Measurements from ENCODE around the gene EBF3. TPM values are rescaled to one million over a fixed set of nuclear protein-coding genes. Genes with fewer than 3 reads are reported as not detected.

Gene EBF3
- total RNA-seq, 1 experiment from 2014 or later = 0.12 TPM

- Histone ChIP-seq H3K4me1 (ENCODE audit: control insufficient read depth in 1 of 2, insufficient read depth in 2 of 2, low read length in 2 of 2) (no peaks in the 10 kb centered on the region), H3K27ac (ENCODE audit: low read depth, low read length) (no peak overlapping the region), H3K4me2 (ENCODE audit: low read length) (no peak overlapping the region), H3K27me3 (ENCODE audit: insufficient read depth, low read length) (no peaks in the 10 kb centered on the region), H3K4me3 (replicated peaks in 1 of 2; ENCODE audit: low read depth in 1 of 2, low read length in 2 of 2) (no peak overlapping the region), H3K9me3 (ENCODE audit: control insufficient read depth in 1 of 2, insufficient read depth in 1 of 2, low read depth in 1 of 2, low read length in 2 of 2) (no peaks in the 10 kb centered on the region), H3K9ac (ENCODE audit: low read length) (no peak overlapping the region), H3K36me3 (ENCODE audit: control insufficient read depth in 1 of 2, insufficient read depth in 2 of 2, low read length in 2 of 2) (no peaks in the 10 kb centered on the region), H3K79me2 (ENCODE audit: insufficient read depth, low read length) (no peaks in the 10 kb centered on the region), H4K20me1 (ENCODE audit: insufficient read depth) (no peaks in the 10 kb centered on the region), H2AFZ (ENCODE audit: low read depth, low read length, poor library complexity, severe bottlenecking) (no peak overlapping the region), H3K9me2 (ENCODE audit: insufficient read depth) (no peaks in the 10 kb centered on the region)
- ATAC-seq (no peak), DNase-seq (ENCODE audit: low read depth, low spot score) (no peak)
- POLR2A ChIA-PET = no interaction called here
- no TSS peak for BruUV-seq (replicated peaks)
- RAD21 ChIA-PET (ENCODE audit: low non-redundant PET in 1 of 2, low total read pairs in 2 of 2, uncharacterized antibody in 2 of 2, unreplicated experiment in 2 of 2) = no interaction called here
- CTCF ChIA-PET = no interaction called here
- no peak for TF ChIP-seq CTCF (IDR thresholded peaks at IDR 0.05 in 2 of 3, conservative IDR thresholded peaks at IDR 0.05 in 1 of 3; ENCODE audit: borderline replicate concordance in 1 of 3, insufficient read depth in 1 of 3, low read depth in 2 of 3, low read length in 2 of 3)
- no peak for TF ChIP-seq POLR2AphosphoS5 (IDR thresholded peaks at IDR 0.05; ENCODE audit: low read depth, low read length)
- no peak for TF ChIP-seq TCF7L2 (IDR thresholded peaks at IDR 0.05; ENCODE audit: borderline replicate concordance, extremely low read depth, insufficient read depth, insufficient read length)
- no peak for TF ChIP-seq ZFX (IDR thresholded peaks at IDR 0.05)
- no peak for TF ChIP-seq RAD21 (IDR thresholded peaks at IDR 0.05; ENCODE audit: low read depth)
- no peak for TF ChIP-seq ZBTB33 (IDR thresholded peaks at IDR 0.05; ENCODE audit: extremely low read depth, insufficient replicate concordance, low read length)
- no peak for TF ChIP-seq CBX3 (IDR thresholded peaks at IDR 0.05; ENCODE audit: low read depth)
- TF ChIP-seq ZNF274 (IDR thresholded peaks at IDR 0.05; ENCODE audit: low read depth, low read length) = no peak
- TF ChIP-seq YY1 (IDR thresholded peaks at IDR 0.05; ENCODE audit: extremely low read depth, insufficient replicate concordance, low read depth, low read length) = no peak
- TF ChIP-seq SP1 (IDR thresholded peaks at IDR 0.05; ENCODE audit: low read depth) = no peak
- no peak for TF ChIP-seq MAX (IDR thresholded peaks at IDR 0.05)
- TF ChIP-seq SRF (IDR thresholded peaks at IDR 0.05; ENCODE audit: low read depth) = no peak
- TF ChIP-seq JUND (IDR thresholded peaks at IDR 0.05) = no peak
- TF ChIP-seq CEBPB (IDR thresholded peaks at IDR 0.05; ENCODE audit: low read depth) = no peak
- TF ChIP-seq SIN3A (IDR thresholded peaks at IDR 0.05; ENCODE audit: low read depth) = no peak
- TF ChIP-seq REST (IDR thresholded peaks at IDR 0.05; ENCODE audit: low read depth) = no peak
- intact Hi-C loops (cut with micrococcal nuclease) = no loop called here
These were observed 23.4 kb downstream of the EBF3 start for GRCh38 chr10:129940617-129941198.

Data from HCT116 (cell line).